ENCODE data around the gene MLLT10. TPM values are rescaled to one million over a fixed set of nuclear protein-coding genes. Genes with fewer than 3 reads are reported as not detected.

Gene MLLT10
- total and polyA plus RNA-seq, 4 experiments from 2014 or later = 5.2 to 73.4 (median 36.5) TPM

- Histone ChIP-seq H3K27me3 (ENCODE audit: insufficient read depth, low read length) (peaks cover 60% of the 10 kb centered on the region), H3K36me3 (ENCODE audit: insufficient read depth, low read length) (no peaks in the 10 kb centered on the region), H3K4me3 (ENCODE audit: low read length in 2 of 2) (peak overlapping the region; percentile 17 to 66), H3K9me3 (ENCODE audit: control insufficient read depth in 1 of 2, low read length in 2 of 2) (no peaks in the 10 kb centered on the region), H3K27ac (ENCODE audit: low read depth, low read length) (no peak overlapping the region), H3K4me1 (ENCODE audit: insufficient read depth, low read length) (peaks cover 34% of the 10 kb centered on the region)
- Mint-ChIP-seq H3K36me3 (no peaks in the 10 kb centered on the region), H3K4me3 (peak overlapping the region; percentile 83 to 90 (median 86)), H3K27me3 (peaks cover 42 to 49% of the 10 kb centered on the region in 2 donors), H3K27ac (peak overlapping the region in 1 of 7 donors; percentile 36), H3K4me1 (peaks cover 12 to 36% (median 17%) of the 10 kb centered on the region in 4 donors), H3K9me3 (peaks cover 0 to 3% (median 0%) of the 10 kb centered on the region in 8 donors)
- intact Hi-C loops (cut with micrococcal nuclease) = loop anchor here (1.0 to 10.0 kb wide), 7 partner anchors 21 to 1598 kb away; partner anchors contain the start of genes BMI1, MLLT10 and MSRB2
- CTCF ChIA-PET (ENCODE audit: partially characterized antibody) = interaction anchor here (0.6 to 3.7 kb wide), 40 partner anchors 9 to 1493 kb away, joined by 3 to 44 read pairs (median 4); partner anchors contain the start of genes MLLT10 and SKIDA1
- DNase-seq = peak in 4 of 5 donors; percentile 51 to 63 (median 59)
- POLR2A ChIA-PET (ENCODE audit: partially characterized antibody) = interaction anchor here (0.7 to 4.7 kb wide), 17 partner anchors 16 to 1493 kb away, joined by 3 to 57 read pairs (median 3); partner anchors contain the start of genes BMI1, DNAJC1, MLLT10 and SKIDA1
These were observed 37.5 kb upstream of the MLLT10 start for GRCh38 chr10:21496343-21497176.

GRCh38 chr10:21497177-21497807, 36.7 kb upstream of the MLLT10 start:
- Mint-ChIP-seq H3K4me1 (peaks cover 12 to 36% (median 17%) of the 10 kb centered on the region in 4 donors), H3K36me3 (no peaks in the 10 kb centered on the region), H3K27me3 (peaks cover 39 to 47% of the 10 kb centered on the region in 2 donors), H3K9me3 (peaks cover 0 to 3% (median 0%) of the 10 kb centered on the region in 8 donors), H3K27ac (peak overlapping the region in 1 of 7 donors; percentile 1), H3K4me3 (peak overlapping the region; percentile 58 to 87 (median 79))
- H3K4me1 ChIP-seq (ENCODE audit: insufficient read depth, low read length) = peaks cover 34% of the 10 kb centered on the region
- H3K9me3 ChIP-seq (ENCODE audit: control insufficient read depth in 1 of 2, low read length in 2 of 2) = no peaks in the 10 kb centered on the region
- H3K36me3 ChIP-seq (ENCODE audit: insufficient read depth, low read length) = no peaks in the 10 kb centered on the region
- no peak overlapping the region for H3K27ac ChIP-seq (ENCODE audit: low read depth, low read length)
- POLR2A ChIA-PET (ENCODE audit: partially characterized antibody) = interaction anchor here (0.9 to 4.7 kb wide), 10 partner anchors 15 to 940 kb away, joined by 3 to 57 read pairs (median 4); partner anchors contain the start of genes MLLT10 and SKIDA1
- peak in 1 of 5 donors; percentile 42 for DNase-seq
- H3K27me3 ChIP-seq (ENCODE audit: insufficient read depth, low read length) = peaks cover 60% of the 10 kb centered on the region
- intact Hi-C loops (cut with micrococcal nuclease) = loop anchor here (1.0 to 10.0 kb wide), 6 partner anchors 20 to 1598 kb away; partner anchors contain the start of genes BMI1, MLLT10 and MSRB2
- H3K4me3 ChIP-seq (ENCODE audit: low read length in 2 of 2) = peak overlapping the region; percentile 13 to 66
- CTCF ChIA-PET (ENCODE audit: partially characterized antibody) = interaction anchor here (0.6 to 3.7 kb wide), 20 partner anchors 11 to 1492 kb away, joined by 3 to 44 read pairs (median 6); partner anchors contain the start of genes MLLT10 and SKIDA1

GRCh38 chr10:21498377-21498776, 35.7 kb upstream of the MLLT10 start:
- no peak overlapping the region for H3K4me3 ChIP-seq (ENCODE audit: low read length in 2 of 2)
- no peak for DNase-seq
- POLR2A ChIA-PET (ENCODE audit: partially characterized antibody) = interaction anchor here (1.5 to 4.7 kb wide), 4 partner anchors 20 to 939 kb away, joined by 4 to 57 read pairs (median 12); partner anchors contain the start of gene SKIDA1
- Mint-ChIP-seq H3K4me3 (peak overlapping the region in 7 of 8 donors; percentile 2 to 83 (median 11)), H3K27ac (peak overlapping the region in 1 of 7 donors; percentile 1), H3K9me3 (peaks cover 0 to 3% (median 0%) of the 10 kb centered on the region in 8 donors), H3K27me3 (peaks cover 36 to 42% of the 10 kb centered on the region in 2 donors), H3K36me3 (no peaks in the 10 kb centered on the region), H3K4me1 (peaks cover 12 to 36% (median 17%) of the 10 kb centered on the region in 4 donors)
- intact Hi-C loops (cut with micrococcal nuclease) = loop anchor here (5.0 to 10.0 kb wide), 4 partner anchors 754 to 1596 kb away; partner anchors contain the start of genes BMI1 and MSRB2
- H3K9me3 ChIP-seq (ENCODE audit: control insufficient read depth in 1 of 2, low read length in 2 of 2) = no peaks in the 10 kb centered on the region
- CTCF ChIA-PET (ENCODE audit: partially characterized antibody) = interaction anchor here (0.8 to 3.7 kb wide), 5 partner anchors 18 to 455 kb away, joined by 3 to 44 read pairs (median 4); no protein-coding TSS in a partner anchor
- no peaks in the 10 kb centered on the region for H3K36me3 ChIP-seq (ENCODE audit: insufficient read depth, low read length)
- no peak overlapping the region for H3K27ac ChIP-seq (ENCODE audit: low read depth, low read length)
- peaks cover 34% of the 10 kb centered on the region for H3K4me1 ChIP-seq (ENCODE audit: insufficient read depth, low read length)
- peaks cover 56% of the 10 kb centered on the region for H3K27me3 ChIP-seq (ENCODE audit: insufficient read depth, low read length)

GRCh38 chr10:21498986-21499385, 35.0 kb upstream of the MLLT10 start:
- Mint-ChIP-seq H3K4me3 (peak overlapping the region in 1 of 8 donors; percentile 5), H3K27me3 (peaks cover 32 to 39% of the 10 kb centered on the region in 2 donors), H3K36me3 (no peaks in the 10 kb centered on the region), H3K27ac (peak overlapping the region in 1 of 7 donors; percentile 2), H3K9me3 (peaks cover 0 to 3% (median 0%) of the 10 kb centered on the region in 8 donors), H3K4me1 (peaks cover 12 to 34% (median 16%) of the 10 kb centered on the region in 4 donors)
- Histone ChIP-seq H3K36me3 (ENCODE audit: insufficient read depth, low read length) (no peaks in the 10 kb centered on the region), H3K4me3 (ENCODE audit: low read length in 2 of 2) (no peak overlapping the region), H3K4me1 (ENCODE audit: insufficient read depth, low read length) (peaks cover 34% of the 10 kb centered on the region), H3K9me3 (ENCODE audit: control insufficient read depth in 1 of 2, low read length in 2 of 2) (no peaks in the 10 kb centered on the region), H3K27me3 (ENCODE audit: insufficient read depth, low read length) (peaks cover 50% of the 10 kb centered on the region), H3K27ac (ENCODE audit: low read depth, low read length) (no peak overlapping the region)
- ChIA-PET CTCF (ENCODE audit: partially characterized antibody) (interaction anchor here (1.1 kb wide), 1 partner anchor 51 kb away, joined by 3 read pairs; no protein-coding TSS in a partner anchor), POLR2A (ENCODE audit: partially characterized antibody) (no interaction called here)
- DNase-seq = no peak
- intact Hi-C loops (cut with micrococcal nuclease) = loop anchor here (5.0 to 10.0 kb wide), 4 partner anchors 753 to 1596 kb away; partner anchors contain the start of genes BMI1 and MSRB2

- Histone ChIP-seq H3K9me3 (ENCODE audit: control insufficient read depth in 1 of 2, low read length in 2 of 2) (no peaks in the 10 kb centered on the region), H3K36me3 (ENCODE audit: insufficient read depth, low read length) (no peaks in the 10 kb centered on the region), H3K4me3 (ENCODE audit: low read length in 2 of 2) (no peak overlapping the region), H3K27me3 (ENCODE audit: insufficient read depth, low read length) (peaks cover 40% of the 10 kb centered on the region), H3K4me1 (ENCODE audit: insufficient read depth, low read length) (peaks cover 24% of the 10 kb centered on the region), H3K27ac (ENCODE audit: low read depth, low read length) (no peak overlapping the region)
- Mint-ChIP-seq H3K27ac (no peak overlapping the region), H3K9me3 (peaks cover 0 to 3% (median 0%) of the 10 kb centered on the region in 8 donors), H3K4me3 (peak overlapping the region in 4 of 8 donors; percentile 5 to 47 (median 18)), H3K36me3 (no peaks in the 10 kb centered on the region), H3K27me3 (peaks cover 29 to 35% of the 10 kb centered on the region in 2 donors), H3K4me1 (peaks cover 9 to 30% (median 12%) of the 10 kb centered on the region in 4 donors)
- DNase-seq = peak in 1 of 5 donors; percentile 11
- intact Hi-C loops (cut with micrococcal nuclease) = loop anchor here (5.0 to 10.0 kb wide), 4 partner anchors 752 to 1595 kb away; partner anchors contain the start of genes BMI1 and MSRB2
- CTCF ChIA-PET (ENCODE audit: partially characterized antibody) = no interaction called here
- POLR2A ChIA-PET (ENCODE audit: partially characterized antibody) = interaction anchor here (1.1 to 1.2 kb wide), 2 partner anchors 18 to 26 kb away, joined by 3 to 4 read pairs; no protein-coding TSS in a partner anchor
These were observed 34.1 kb upstream of the MLLT10 start for GRCh38 chr10:21499701-21500577.

- ChIA-PET POLR2A (ENCODE audit: partially characterized antibody) (interaction anchor here (1.1 to 1.2 kb wide), 2 partner anchors 18 to 26 kb away, joined by 3 to 4 read pairs; no protein-coding TSS in a partner anchor), CTCF (ENCODE audit: partially characterized antibody) (no interaction called here)
- Histone ChIP-seq H3K4me3 (ENCODE audit: low read length in 2 of 2) (no peak overlapping the region), H3K4me1 (ENCODE audit: insufficient read depth, low read length) (peaks cover 18% of the 10 kb centered on the region), H3K36me3 (ENCODE audit: insufficient read depth, low read length) (no peaks in the 10 kb centered on the region), H3K27me3 (ENCODE audit: insufficient read depth, low read length) (peaks cover 35% of the 10 kb centered on the region), H3K9me3 (ENCODE audit: control insufficient read depth in 1 of 2, low read length in 2 of 2) (no peaks in the 10 kb centered on the region), H3K27ac (ENCODE audit: low read depth, low read length) (no peak overlapping the region)
- intact Hi-C loops (cut with micrococcal nuclease) = no loop called here
- Mint-ChIP-seq H3K9me3 (peaks cover 0 to 3% (median 0%) of the 10 kb centered on the region in 8 donors), H3K27ac (no peak overlapping the region), H3K4me1 (peaks cover 5 to 24% (median 7%) of the 10 kb centered on the region in 4 donors), H3K27me3 (peaks cover 24 to 30% of the 10 kb centered on the region in 2 donors), H3K4me3 (no peak overlapping the region), H3K36me3 (no peaks in the 10 kb centered on the region)
- no peak for DNase-seq
These were observed 33.5 kb upstream of the MLLT10 start for GRCh38 chr10:21500578-21500910.
